Hematopoietic multipotent progenitor cell treated with erythropoietin and hydrocortisone succinate and interleukin-3 and kit ligand, for 15 days (in vitro differentiated cells): ENCODE data around the gene CYP2C19.
"Not testable (repeated sequence)": the region's sequence is repeated elsewhere in the genome, so short reads cannot be mapped to it uniquely, and the experiment has no call there.

Source experiments
- DNase-seq: peaks from one replicate; pipeline ENCODE4 v3.0.0-alpha.2; 2015; ENCODE audit warnings: low spot score

CYP2C19 gene

GRCh38 chr10:94762393-94762792 is at the start of gene CYP2C19:
Gene CYP2C19 (plus strand): TSS chr10:94762681. CDS start chr10:94762706, 25 bp downstream.
- DNase-seq, result no peak

DNA sequence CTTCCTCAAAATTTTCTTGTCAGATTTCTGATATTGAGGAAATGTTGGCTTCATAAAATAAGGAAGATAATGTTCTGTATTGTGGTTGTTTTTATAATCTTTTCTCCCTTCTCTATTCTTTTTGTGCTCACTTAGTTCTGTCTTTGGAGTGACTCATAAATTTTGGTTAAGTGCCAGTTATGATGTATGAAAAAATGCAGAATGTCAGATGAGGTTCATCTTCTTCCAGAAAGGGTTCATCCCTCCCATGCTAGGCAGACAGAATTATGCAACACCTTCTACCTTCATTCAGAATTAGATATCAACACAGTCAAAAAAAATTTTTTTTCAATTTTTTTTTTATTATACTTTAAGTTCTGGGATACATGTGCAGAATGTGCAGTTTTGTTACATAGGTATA is 36.6 kb upstream of the CYP2C19 start:
- DNase-seq, result no peak

DNA sequence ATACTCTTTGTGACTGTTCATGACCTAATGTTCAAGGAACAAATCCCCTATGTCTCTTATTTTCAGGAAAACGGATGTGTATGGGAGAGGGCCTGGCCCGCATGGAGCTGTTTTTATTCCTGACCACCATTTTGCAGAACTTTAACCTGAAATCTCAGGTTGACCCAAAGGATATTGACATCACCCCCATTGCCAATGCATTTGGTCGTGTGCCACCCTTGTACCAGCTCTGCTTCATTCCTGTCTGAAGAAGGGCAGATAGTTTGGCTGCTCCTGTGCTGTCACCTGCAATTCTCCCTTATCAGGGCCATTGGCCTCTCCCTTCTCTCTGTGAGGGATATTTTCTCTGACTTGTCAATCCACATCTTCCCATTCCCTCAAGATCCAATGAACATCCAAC is 27.3 kb upstream of the CYP2C19 start:
- DNase-seq, result no peak

- no peak for DNase-seq
Measured at GRCh38 chr10:94738588-94738987, 23.9 kb upstream of the CYP2C19 start.

GRCh38 chr10:94747137-94747536 is 15.3 kb upstream of the CYP2C19 start:
- DNase-seq, result no peak

DNA sequence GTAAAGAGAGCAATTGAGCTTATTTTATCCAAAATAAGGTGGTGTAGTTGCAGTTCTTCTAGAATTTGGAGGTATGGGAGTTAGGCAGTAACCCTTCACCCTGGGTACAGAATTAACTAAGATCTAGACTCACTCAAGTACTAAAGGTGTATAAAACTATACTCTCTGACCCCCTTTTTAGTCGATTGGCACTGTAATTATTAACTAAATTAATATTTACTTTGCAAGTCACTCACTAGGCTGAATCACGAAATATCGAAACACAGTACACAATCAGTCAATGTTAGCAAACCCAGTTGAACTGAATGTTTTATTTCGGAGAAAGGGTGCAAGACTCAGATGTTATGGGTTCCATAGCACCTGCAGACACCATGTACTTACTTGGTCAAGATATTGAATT is 14.6 kb upstream of the CYP2C19 start:
- DNase-seq, result no peak

DNA sequence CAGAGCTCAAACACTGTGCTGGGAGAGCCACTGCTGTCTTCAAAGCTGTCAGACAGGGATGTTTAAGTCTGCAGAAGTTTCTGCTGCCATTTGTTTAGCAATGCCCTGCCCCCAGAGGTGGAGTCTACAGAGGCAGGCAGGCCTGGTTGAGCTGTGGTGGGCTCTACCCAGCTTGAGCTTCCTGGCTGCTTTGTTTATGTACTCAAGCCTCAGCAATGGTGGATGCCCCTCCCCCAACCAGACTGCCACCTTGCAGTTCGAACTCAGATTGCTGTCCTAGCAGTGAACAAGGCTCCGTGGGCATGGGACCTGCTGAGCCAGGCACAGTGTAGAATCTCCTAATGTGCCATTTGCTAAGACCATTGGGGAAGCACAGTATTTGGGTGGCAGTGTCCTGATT is 4.6 kb upstream of the CYP2C19 start:
- DNase-seq, result no peak

- DNase-seq, result no peak
Measured at GRCh38 chr10:94760586-94761178, 1.8 kb upstream of the CYP2C19 start.

DNA sequence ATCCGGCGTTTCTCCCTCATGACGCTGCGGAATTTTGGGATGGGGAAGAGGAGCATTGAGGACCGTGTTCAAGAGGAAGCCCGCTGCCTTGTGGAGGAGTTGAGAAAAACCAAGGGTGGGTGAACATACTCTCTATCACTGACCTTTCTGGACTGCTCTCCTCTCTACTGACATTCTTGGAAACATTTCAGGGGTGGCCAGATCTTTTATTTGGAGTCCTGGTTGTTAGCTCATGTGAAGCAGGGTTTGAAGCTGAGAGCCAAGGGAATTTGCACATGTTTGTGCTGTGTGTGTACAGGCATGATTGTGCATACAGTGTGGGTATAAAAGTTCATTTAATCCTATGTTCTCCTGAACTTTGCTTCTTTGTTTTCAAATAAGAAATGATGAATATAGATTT is 12.9 kb downstream of the CYP2C19 start:
- DNase-seq, result not testable (repeated sequence)

- DNase-seq, result no peak
Measured at GRCh38 chr10:94777886-94778458, 15.5 kb downstream of the CYP2C19 start.

DNA sequence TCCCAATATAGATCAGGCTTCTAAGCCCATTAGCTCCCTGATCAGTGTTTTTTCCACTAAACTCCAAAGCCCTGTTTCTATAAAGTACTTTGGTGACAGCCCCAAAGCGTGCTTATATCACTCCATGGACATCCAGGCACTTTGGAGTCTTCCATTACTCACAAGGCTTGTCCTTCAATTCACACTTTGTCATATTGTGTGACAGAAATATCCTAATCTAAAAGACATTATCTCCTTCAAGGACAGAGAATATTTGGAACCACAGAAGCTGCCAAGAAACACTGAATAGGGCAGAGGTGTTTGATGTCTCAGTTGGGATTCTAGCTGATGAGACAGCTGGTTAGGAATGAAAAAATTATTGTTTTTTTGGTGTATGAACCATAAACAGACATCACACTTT is 18.4 kb downstream of the CYP2C19 start:
- no peak for DNase-seq

DNA sequence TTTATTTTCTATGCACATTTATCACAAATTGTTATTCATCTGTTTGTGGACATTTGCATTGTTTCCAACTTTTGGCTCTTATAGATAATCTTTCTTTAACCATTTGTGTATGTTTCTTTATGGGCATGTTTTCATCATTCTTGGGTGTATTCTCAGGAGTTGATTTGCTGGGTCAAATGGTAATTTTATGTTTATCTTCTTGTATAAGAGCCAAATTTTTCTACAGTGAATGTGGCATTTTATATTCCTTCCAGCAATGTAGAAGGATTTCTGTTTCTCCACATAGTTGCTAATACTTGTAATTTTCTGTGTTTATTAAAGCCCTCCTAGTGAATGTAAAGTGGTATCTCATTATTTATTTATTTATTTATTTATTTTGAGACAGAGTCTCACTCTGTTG is 21.8 kb downstream of the CYP2C19 start:
- DNase-seq, result no peak

DNA sequence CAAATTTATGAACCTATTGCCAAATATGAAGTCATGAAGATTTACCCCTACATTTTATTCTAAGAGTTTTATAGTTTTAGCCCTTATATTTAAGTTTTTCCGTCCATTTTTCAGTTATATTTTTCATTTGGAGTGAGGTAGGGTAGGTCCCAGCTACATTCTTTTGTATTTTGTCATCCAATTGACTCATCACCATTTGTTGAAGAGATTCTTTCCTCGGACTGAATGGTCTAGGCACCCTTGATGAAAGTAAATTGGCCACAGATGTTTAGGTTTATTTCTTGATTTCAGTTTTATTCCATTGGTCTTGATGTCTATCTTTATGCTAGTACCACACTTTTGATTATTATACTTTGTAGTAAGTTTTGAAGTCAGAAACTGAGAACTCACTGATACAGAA is 22.7 kb downstream of the CYP2C19 start:
- DNase-seq, result no peak

DNA sequence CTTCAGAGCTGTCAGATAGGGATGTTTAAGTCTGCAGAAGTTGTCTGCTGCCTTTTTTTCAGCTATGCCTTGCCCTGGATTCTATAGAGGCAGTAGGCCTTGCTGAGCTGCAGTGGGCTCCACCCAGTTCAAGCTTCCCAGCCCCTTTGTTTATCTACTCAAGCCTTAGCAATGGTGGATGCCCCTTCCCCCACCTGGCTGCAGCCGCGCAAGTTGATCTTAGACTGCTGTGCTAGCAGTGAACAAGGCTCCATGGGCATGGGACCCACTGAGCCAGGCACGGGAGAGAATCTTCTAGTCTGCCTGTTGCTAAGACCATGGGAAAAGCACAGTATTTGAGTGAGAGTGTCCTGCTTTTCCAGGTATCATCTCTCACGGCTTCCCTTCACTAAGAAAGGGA is 38.1 kb downstream of the CYP2C19 start:
- DNase-seq, result not testable (repeated sequence)

DNA sequence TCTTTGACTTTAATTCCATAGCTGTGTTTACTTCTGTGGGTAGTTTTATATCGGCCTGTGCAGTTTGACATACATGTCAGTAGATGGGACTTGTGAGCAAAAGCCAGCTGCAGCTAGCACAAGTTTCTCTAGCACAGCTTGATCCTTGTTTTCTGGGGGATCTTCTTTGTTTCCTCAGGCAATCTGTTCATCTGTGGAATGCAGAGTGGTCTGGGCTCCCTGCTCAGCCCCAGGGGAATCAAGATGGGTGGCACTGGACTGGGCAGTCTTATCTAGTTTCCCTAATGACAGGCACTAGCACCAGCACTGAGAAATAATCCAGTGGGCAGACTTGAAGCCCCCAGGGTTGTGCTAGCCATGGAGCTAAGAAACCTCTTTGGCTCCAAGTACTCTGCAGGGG is 40.8 kb downstream of the CYP2C19 start:
- DNase-seq, result no peak

DNA sequence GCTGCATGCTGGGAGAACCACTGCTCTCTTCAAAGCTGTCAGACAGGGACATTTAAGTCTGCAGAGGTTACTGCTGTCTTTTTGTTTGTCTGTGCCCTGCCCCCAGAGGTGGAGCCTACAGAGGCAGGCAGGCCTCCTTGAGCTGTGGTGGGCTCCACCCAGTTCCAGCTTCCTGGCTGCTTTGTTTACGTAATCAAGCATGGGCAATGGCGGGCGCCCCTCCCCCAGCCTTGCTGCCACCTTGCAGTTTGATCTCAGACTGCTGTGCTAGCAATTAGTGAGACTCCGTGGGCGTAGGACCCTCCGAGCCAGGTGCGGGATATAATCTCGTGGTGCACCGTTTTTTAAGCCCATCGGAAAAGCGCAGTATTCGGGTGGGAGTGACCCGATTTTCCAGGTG is 67.5 kb downstream of the CYP2C19 start:
- not testable (repeated sequence) for DNase-seq

DNA sequence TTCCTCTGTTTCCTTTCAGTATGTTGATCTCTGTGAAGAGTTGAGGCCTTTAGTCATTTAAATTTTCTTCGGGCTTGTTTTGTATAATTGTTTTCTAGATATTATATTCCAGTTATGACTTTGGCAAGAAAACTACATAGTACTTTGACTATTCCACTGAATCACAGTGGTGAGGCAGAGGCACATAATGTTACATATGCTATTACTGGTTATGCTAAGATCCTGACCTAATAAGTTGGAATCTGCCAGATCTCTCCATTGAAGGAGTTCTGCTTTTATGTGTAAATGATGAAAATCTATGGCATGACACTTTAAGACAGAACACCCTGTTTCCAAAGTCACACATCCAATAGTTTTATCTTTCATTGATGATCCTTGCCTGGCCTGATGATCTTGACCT is 83.7 kb downstream of the CYP2C19 start:
- DNase-seq, result no peak

DNA sequence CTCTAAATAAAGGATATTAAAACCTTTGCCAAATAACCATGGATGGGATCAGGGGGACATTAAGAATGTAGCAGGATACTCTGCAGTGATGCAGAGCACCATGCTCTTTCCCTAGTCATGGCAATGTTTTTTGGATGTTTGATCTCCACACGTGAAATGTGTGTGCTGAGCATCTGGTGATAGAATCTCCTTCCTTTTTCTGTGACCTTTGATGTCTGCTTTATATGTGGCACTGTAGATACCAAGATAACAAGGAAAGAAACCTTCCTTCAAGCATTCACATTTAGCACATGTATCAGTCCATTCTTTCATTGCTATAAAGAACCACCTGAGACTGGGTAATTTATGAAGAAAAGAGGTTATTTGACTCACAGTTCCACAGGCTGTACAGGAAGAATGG is 88.3 kb downstream of the CYP2C19 start:
- DNase-seq, result no peak

DNA sequence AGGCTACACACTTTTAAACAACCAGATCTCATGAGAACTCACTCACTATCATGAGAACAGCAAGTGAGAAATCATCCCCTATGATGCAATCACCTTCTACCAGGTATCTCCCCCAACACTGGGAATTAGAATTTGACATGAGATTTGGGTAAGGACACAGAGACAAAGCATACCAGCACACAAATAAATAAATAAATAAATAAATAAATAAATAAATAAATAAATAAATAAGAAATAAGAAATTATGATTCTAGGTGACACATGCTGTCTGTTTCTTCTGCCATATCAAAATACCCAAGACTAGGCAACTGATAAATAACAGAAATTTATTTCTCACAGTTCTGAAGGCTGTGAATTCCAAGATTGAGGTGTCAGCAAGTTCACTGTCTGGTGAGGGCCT is 88.8 kb downstream of the CYP2C19 start:
- DNase-seq, result no peak

- DNase-seq, result no peak
Measured at GRCh38 chr10:94852438-94852837, 90.0 kb downstream of the CYP2C19 start.

GRCh38 chr10:94853065-94853464 is 90.6 kb downstream of the CYP2C19 start:
- no peak for DNase-seq

GRCh38 chr10:94858005-94858404 is 95.5 kb downstream of the CYP2C19 start:
- DNase-seq, result no peak

GRCh38 chr10:94859086-94859485 is 96.6 kb downstream of the CYP2C19 start:
- no peak for DNase-seq

DNA sequence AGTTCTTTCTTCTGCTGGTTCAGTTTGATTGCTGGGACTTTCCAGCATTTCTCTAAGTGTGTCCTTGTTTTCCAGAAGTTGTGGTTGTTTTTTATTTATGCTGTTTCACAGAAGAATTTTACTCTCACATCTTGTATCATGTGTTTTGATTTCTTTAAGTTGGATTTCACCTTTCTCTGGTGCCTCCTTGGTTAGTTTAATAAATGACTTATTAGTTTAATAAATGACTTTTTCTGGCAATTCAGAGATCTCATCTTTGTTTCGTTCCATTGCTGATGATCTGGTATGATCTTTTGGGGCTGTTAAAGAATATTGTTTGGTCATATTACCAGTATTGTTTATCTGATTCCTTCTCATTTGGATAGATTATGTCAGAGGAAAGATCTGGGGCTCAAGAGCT is 116.2 kb downstream of the CYP2C19 start:
- no peak for DNase-seq
